Caco-2 (cell line): ENCODE measurements around the gene CXCR6. TPM values are rescaled to one million over a fixed set of nuclear protein-coding genes. Genes with fewer than 3 reads are reported as not detected.

Experiments used
- BruUV-seq: library from RNA; stranded (reverse); fragments of 400-500 nt; replicated peaks from 2 replicates; lab custom pipeline; 2021; lab: Mats Ljungman, UMichigan
- CTCF ChIA-PET: fragments of 300-600 bp; sonication (Branson Sonifier 250); formaldehyde crosslinking; loops from one replicate; lab custom pipeline; 2022; ENCODE audit warnings: antibody characterized with exemption; lab: Charles Lee
- POLR2A ChIA-PET: fragments of 300-600 bp; sonication (Branson Sonifier 250); formaldehyde crosslinking; loops from one replicate; lab custom pipeline; 2022; ENCODE audit warnings: antibody characterized with exemption; lab: Charles Lee
- DNase-seq, 2 experiments: peaks; one replicate each; pipeline versions ENCODE4 v3.0.0 to v3.0.0-alpha.2; 2020 to 2022
- H3K27me3 ChIP-seq: replicated peaks from 2 replicates; pipeline ENCODE4 v1.6.0; 2011; ENCODE audit warnings: low read length; ENCODE audit not compliant: control insufficient read depth, insufficient read depth
- H3K36me3 ChIP-seq: 2 replicates; pipeline ENCODE4 v1.5.1; 2011; ENCODE audit warnings: low read length; ENCODE audit not compliant: control insufficient read depth, insufficient read depth
- H3K4me1 ChIP-seq: fragments of 250-450 bp; sonication (Bioruptor Pico); 2 replicates; pipeline ENCODE4 v1.5.1; 2020; ENCODE audit warnings: mild to moderate bottlenecking
- H3K4me3 ChIP-seq: 2 replicates; pipeline ENCODE4 v1.5.1; 2011; ENCODE audit warnings: low read depth, mild to moderate bottlenecking, control low read depth, low read length
- H3K9me3 ChIP-seq: fragments of 250-450 bp; sonication (Bioruptor Pico); 2 replicates; pipeline ENCODE4 v1.5.1; 2020; ENCODE audit warnings: mild to moderate bottlenecking, moderate library complexity
- H3K27ac Mint-ChIP-seq: one replicate; pipeline ENCODE4 v1.8.0; 2022; ENCODE audit warnings: mixed read lengths; ENCODE audit not compliant: unreplicated experiment
- H3K27me3 Mint-ChIP-seq: one replicate; pipeline ENCODE4 v1.8.0; 2022; ENCODE audit warnings: mixed read lengths; ENCODE audit not compliant: insufficient read depth, unreplicated experiment
- H3K36me3 Mint-ChIP-seq: one replicate; pipeline ENCODE4 v1.8.0; 2022; ENCODE audit warnings: mild to moderate bottlenecking, mixed read lengths; ENCODE audit not compliant: insufficient read depth, unreplicated experiment
- H3K4me1 Mint-ChIP-seq: one replicate; pipeline ENCODE4 v1.8.0; 2022; ENCODE audit warnings: low read depth, mixed read lengths; ENCODE audit not compliant: unreplicated experiment
- H3K4me3 Mint-ChIP-seq: one replicate; pipeline ENCODE4 v1.8.0; 2022; ENCODE audit warnings: mild to moderate bottlenecking, moderate library complexity, mixed read lengths; ENCODE audit not compliant: unreplicated experiment
- H3K9me3 Mint-ChIP-seq: one replicate; pipeline ENCODE4 v1.8.0; 2022; ENCODE audit warnings: mixed read lengths; ENCODE audit not compliant: unreplicated experiment
- CTCF ChIP-seq, 2 experiments: fragments of 200-600 bp in 1 of 2; IDR thresholded peaks; 1 replicate in 1 of 2; 2 replicates in 1 of 2; pipeline versions ENCODE4 v1.5.1 to v1.8.0; 2011 to 2022; ENCODE audit warnings: antibody characterized with exemption in 1 of 2, control low read depth in 1 of 2, inconsistent platforms in 1 of 2, low read depth in 1 of 2, low read length in 1 of 2, mild to moderate bottlenecking in 1 of 2, moderate library complexity in 1 of 2; ENCODE audit not compliant: insufficient read depth in 1 of 2, severe bottlenecking in 1 of 2, unreplicated experiment in 1 of 2
- intact Hi-C: fragments of 100-400 bp; cut with micrococcal nuclease; formaldehyde crosslinking; loops from one replicate; pipeline ENCODE4 v1.10.0; 2022; ENCODE audit not compliant: unreplicated experiment
- total RNA-seq: library from RNA; stranded (reverse); gene quantifications from 2 replicates; pipeline ENCODE4 v1.2.3, GENCODE V29; 2022

Gene CXCR6
- total RNA-seq, 1 experiment from 2014 or later, result not detected

GRCh38 chr3:45906681-45907407 is 36.4 kb upstream of the CXCR6 start:
- peak; percentile 21 to 72 for TF ChIP-seq CTCF (IDR thresholded peaks at IDR 0.05; ENCODE audit: insufficient read depth in 1 of 2, low read depth in 1 of 2, low read length in 1 of 2, severe bottlenecking in 1 of 2, unreplicated experiment in 1 of 2)
- intact Hi-C loops, result no loop called here
- no peaks in the 10 kb centered on the region for H3K36me3 ChIP-seq
- H3K27me3 Mint-ChIP-seq, result peaks cover 3% of the 10 kb centered on the region
- H3K27me3 ChIP-seq, result no peaks in the 10 kb centered on the region
- ChIA-PET CTCF (interaction anchor here (1.4 kb wide), 1 partner anchor 32 kb away, joined by 3 read pairs; no protein-coding TSS in a partner anchor), POLR2A (no interaction called here)
- peak in 1 of 2 experiments; percentile 11 for DNase-seq
- H3K4me1 ChIP-seq, result no peaks in the 10 kb centered on the region
- H3K9me3 ChIP-seq, result no peaks in the 10 kb centered on the region
- peaks cover 9% of the 10 kb centered on the region for H3K9me3 Mint-ChIP-seq
- H3K4me3 ChIP-seq, result no peak overlapping the region
- H3K4me3 Mint-ChIP-seq, result no peak overlapping the region
- H3K27ac Mint-ChIP-seq, result no peak overlapping the region
- no TSS peak for BruUV-seq
- no peaks in the 10 kb centered on the region for H3K36me3 Mint-ChIP-seq
- peaks cover 7% of the 10 kb centered on the region for H3K4me1 Mint-ChIP-seq

- Histone ChIP-seq H3K4me3 (no peak overlapping the region), H3K36me3 (no peaks in the 10 kb centered on the region), H3K9me3 (no peaks in the 10 kb centered on the region), H3K4me1 (no peaks in the 10 kb centered on the region), H3K27me3 (no peaks in the 10 kb centered on the region)
- no peak overlapping the region for H3K4me3 Mint-ChIP-seq
- H3K4me1 Mint-ChIP-seq, result peaks cover 7% of the 10 kb centered on the region
- POLR2A ChIA-PET, result no interaction called here
- no peaks in the 10 kb centered on the region for H3K36me3 Mint-ChIP-seq
- DNase-seq, result no peak
- intact Hi-C loops, result no loop called here
- peaks cover 9% of the 10 kb centered on the region for H3K9me3 Mint-ChIP-seq
- BruUV-seq, result no TSS peak
- peaks cover 3% of the 10 kb centered on the region for H3K27me3 Mint-ChIP-seq
- CTCF ChIA-PET, result no interaction called here
- H3K27ac Mint-ChIP-seq, result no peak overlapping the region
- no peak for TF ChIP-seq CTCF (IDR thresholded peaks at IDR 0.05; ENCODE audit: insufficient read depth in 1 of 2, low read depth in 1 of 2, low read length in 1 of 2, severe bottlenecking in 1 of 2, unreplicated experiment in 1 of 2)
Measured at GRCh38 chr3:45907769-45908705, 35.2 kb upstream of the CXCR6 start.

GRCh38 chr3:45908761-45909160 is 34.5 kb upstream of the CXCR6 start:
- DNase-seq, result no peak
- ChIA-PET POLR2A (no interaction called here), CTCF (no interaction called here)
- TF ChIP-seq CTCF (IDR thresholded peaks at IDR 0.05; ENCODE audit: insufficient read depth in 1 of 2, low read depth in 1 of 2, low read length in 1 of 2, severe bottlenecking in 1 of 2, unreplicated experiment in 1 of 2), result no peak
- H3K4me1 Mint-ChIP-seq, result peaks cover 7% of the 10 kb centered on the region
- H3K36me3 Mint-ChIP-seq, result no peaks in the 10 kb centered on the region
- Histone ChIP-seq H3K9me3 (no peaks in the 10 kb centered on the region), H3K4me1 (no peaks in the 10 kb centered on the region), H3K27me3 (no peaks in the 10 kb centered on the region), H3K4me3 (no peak overlapping the region), H3K36me3 (no peaks in the 10 kb centered on the region)
- peaks cover 9% of the 10 kb centered on the region for H3K9me3 Mint-ChIP-seq
- intact Hi-C loops, result no loop called here
- no TSS peak for BruUV-seq
- H3K27me3 Mint-ChIP-seq, result peaks cover 3% of the 10 kb centered on the region
- no peak overlapping the region for H3K27ac Mint-ChIP-seq
- no peak overlapping the region for H3K4me3 Mint-ChIP-seq
